Activated CD4-positive, alpha-beta T cell treated with anti-CD3 and anti-CD28 coated beads, Interleukin-2, amount 10 ng/mL, durations not matched to agents 24 days and 14 days (primary cell): ENCODE measurements around the gene CRLF2. TPM values are rescaled to one million over a fixed set of nuclear protein-coding genes. Genes with fewer than 3 reads are reported as not detected.
A peak's percentile ranks its signal among the peaks of the same experiment; 100 is the strongest.
"Not testable (repeated sequence)": the region's sequence is repeated elsewhere in the genome, so short reads cannot be mapped to it uniquely, and the experiment has no call there.

Experiments
- DNase-seq: peaks from one replicate; pipeline ENCODE4 v3.0.0; 2022
- H3K27ac Mint-ChIP-seq: one replicate; pipeline ENCODE4 v1.8.0; 2022; ENCODE audit warnings: mild to moderate bottlenecking, mixed read lengths
- H3K27me3 Mint-ChIP-seq: one replicate; pipeline ENCODE4 v1.8.0; 2022; ENCODE audit warnings: mixed read lengths
- H3K36me3 Mint-ChIP-seq: one replicate; pipeline ENCODE4 v1.8.0; 2022; ENCODE audit warnings: low read depth, mild to moderate bottlenecking, mixed read lengths
- H3K4me1 Mint-ChIP-seq: one replicate; pipeline ENCODE4 v1.8.0; 2021; ENCODE audit warnings: mixed read lengths
- H3K4me3 Mint-ChIP-seq: one replicate; pipeline ENCODE4 v1.8.0; 2022; ENCODE audit warnings: mild to moderate bottlenecking, moderate library complexity, mixed read lengths
- H3K9me3 Mint-ChIP-seq: one replicate; pipeline ENCODE4 v1.8.0; 2021; ENCODE audit warnings: mixed read lengths
- intact Hi-C: fragments of 100-400 bp; cut with micrococcal nuclease; formaldehyde crosslinking; loops from one replicate; pipeline ENCODE4 v1.15.1; 2023
- total RNA-seq: library from RNA; stranded (reverse); gene quantifications from 2 replicates; pipeline ENCODE4 v1.2.3, GENCODE V29; 2022

The CRLF2 gene
- 0.95 and 1.5 TPM in 2 replicates for total RNA-seq

GRCh38 chrX:1212532-1212931, at the start of gene CRLF2:
Gene CRLF2, minus strand, starts transcription at chrX:1212649. Its CDS starts 15 bp downstream, at chrX:1212634.
- Mint-ChIP-seq H3K27ac (peak within 1 kb of the TSS; percentile 83), H3K27me3 (peaks cover 12% of the 10 kb centered on the region)
- intact Hi-C loops = no loop called here

GRCh38 chrX:1261771-1262170, 49.3 kb upstream of the CRLF2 start:
- H3K9me3 Mint-ChIP-seq, H3K4me1 Mint-ChIP-seq, DNase-seq, intact Hi-C loops, H3K27me3 Mint-ChIP-seq, H3K27ac Mint-ChIP-seq, H3K36me3 Mint-ChIP-seq, H3K4me3 Mint-ChIP-seq: not testable (repeated sequence)

More at GRCh38 chrX:1212532-1212931, at the start of gene CRLF2:
- Mint-ChIP-seq H3K9me3 (peaks cover 13% of the 10 kb centered on the region), H3K36me3 (peaks cover 16% of the 10 kb centered on the region), H3K4me3 (peak within 1 kb of the TSS; percentile 79), H3K4me1 (peaks cover 36% of the 10 kb centered on the region)
- DNase-seq = peak; percentile 85

- DNase-seq = no peak
- H3K9me3 Mint-ChIP-seq = no peaks in the 10 kb centered on the region
- H3K36me3 Mint-ChIP-seq = no peaks in the 10 kb centered on the region
- no peak overlapping the region for H3K27ac Mint-ChIP-seq
- H3K27me3 Mint-ChIP-seq = no peaks in the 10 kb centered on the region
- no peaks in the 10 kb centered on the region for H3K4me1 Mint-ChIP-seq
- intact Hi-C loops = no loop called here
- H3K4me3 Mint-ChIP-seq = no peak overlapping the region
Observed at GRCh38 chrX:1261285-1261684, 48.8 kb upstream of the CRLF2 start.

GRCh38 chrX:1252861-1253260, 40.4 kb upstream of the CRLF2 start:
- Mint-ChIP-seq H3K9me3 (peaks cover 7% of the 10 kb centered on the region), H3K27ac (no peak overlapping the region), H3K27me3 (no peaks in the 10 kb centered on the region), H3K4me1 (peaks cover 18% of the 10 kb centered on the region), H3K36me3 (peaks cover 2% of the 10 kb centered on the region), H3K4me3 (no peak overlapping the region)
- DNase-seq = no peak
- intact Hi-C loops = no loop called here

- DNase-seq = peak; percentile 86
- peak overlapping the region; percentile 58 for H3K4me3 Mint-ChIP-seq
- intact Hi-C loops = loop anchor here (2.0 to 10.0 kb wide), 4 partner anchors 204 to 1356 kb away; partner anchors contain the start of genes AKAP17A, ASMTL and P2RY8
- peaks cover 2% of the 10 kb centered on the region for H3K36me3 Mint-ChIP-seq
- H3K4me1 Mint-ChIP-seq = peaks cover 23% of the 10 kb centered on the region
- H3K27me3 Mint-ChIP-seq = no peaks in the 10 kb centered on the region
- H3K9me3 Mint-ChIP-seq = peaks cover 7% of the 10 kb centered on the region
- peak overlapping the region; percentile 89 for H3K27ac Mint-ChIP-seq
Observed at GRCh38 chrX:1249101-1249887, 36.8 kb upstream of the CRLF2 start.

- peak; percentile 74 for DNase-seq
- Mint-ChIP-seq H3K4me1 (peaks cover 28% of the 10 kb centered on the region), H3K27me3 (no peaks in the 10 kb centered on the region), H3K27ac (no peak overlapping the region), H3K36me3 (peaks cover under 1% of the 10 kb centered on the region), H3K4me3 (peak overlapping the region; percentile 21), H3K9me3 (peaks cover 1% of the 10 kb centered on the region)
- intact Hi-C loops = loop anchor here (2.0 to 10.0 kb wide), 4 partner anchors 204 to 1356 kb away; partner anchors contain the start of genes AKAP17A, ASMTL and P2RY8
Observed at GRCh38 chrX:1248331-1249061, 36.0 kb upstream of the CRLF2 start.

GRCh38 chrX:1246816-1247215, 34.4 kb upstream of the CRLF2 start:
- Mint-ChIP-seq H3K27ac (peak overlapping the region; percentile 71), H3K27me3 (no peaks in the 10 kb centered on the region), H3K9me3 (no peaks in the 10 kb centered on the region), H3K4me3 (peak overlapping the region; percentile 49), H3K36me3 (no peaks in the 10 kb centered on the region), H3K4me1 (peaks cover 32% of the 10 kb centered on the region)
- intact Hi-C loops = loop anchor here (1.0 to 10.0 kb wide), 6 partner anchors 39 to 1358 kb away; partner anchors contain the start of genes AKAP17A, P2RY8 and SLC25A6
- peak; percentile 96 for DNase-seq

GRCh38 chrX:1244164-1245076, 32.0 kb upstream of the CRLF2 start:
- peak; percentile 69 for DNase-seq
- H3K9me3 Mint-ChIP-seq = peaks cover 4% of the 10 kb centered on the region
- peak overlapping the region; percentile 44 for H3K4me3 Mint-ChIP-seq
- peaks cover 2% of the 10 kb centered on the region for H3K36me3 Mint-ChIP-seq
- H3K27me3 Mint-ChIP-seq = no peaks in the 10 kb centered on the region
- peaks cover 25% of the 10 kb centered on the region for H3K4me1 Mint-ChIP-seq
- intact Hi-C loops = loop anchor here (5.0 to 10.0 kb wide), 3 partner anchors 293 to 1360 kb away; partner anchors contain the start of genes AKAP17A and P2RY8
- peak overlapping the region; percentile 35 for H3K27ac Mint-ChIP-seq

- peak overlapping the region; percentile 62 for H3K4me3 Mint-ChIP-seq
Observed at GRCh38 chrX:1242891-1243402, 30.5 kb upstream of the CRLF2 start.

GRCh38 chrX:1240551-1240950, 28.1 kb upstream of the CRLF2 start:
- H3K36me3 Mint-ChIP-seq, H3K9me3 Mint-ChIP-seq, H3K4me3 Mint-ChIP-seq, DNase-seq, H3K27ac Mint-ChIP-seq, H3K27me3 Mint-ChIP-seq: not testable (repeated sequence)
- peaks cover 12% of the 10 kb centered on the region for H3K4me1 Mint-ChIP-seq
- intact Hi-C loops = loop anchor here (10.0 kb wide), 1 partner anchor 1364 kb away; no protein-coding TSS in a partner anchor

More at GRCh38 chrX:1242891-1243402, 30.5 kb upstream of the CRLF2 start:
- peaks cover 2% of the 10 kb centered on the region for H3K36me3 Mint-ChIP-seq
- peaks cover 4% of the 10 kb centered on the region for H3K9me3 Mint-ChIP-seq
- intact Hi-C loops = loop anchor here (10.0 kb wide), 1 partner anchor 1362 kb away; no protein-coding TSS in a partner anchor
- no peaks in the 10 kb centered on the region for H3K27me3 Mint-ChIP-seq
- peak; percentile 81 for DNase-seq
- peaks cover 16% of the 10 kb centered on the region for H3K4me1 Mint-ChIP-seq
- peak overlapping the region; percentile 86 for H3K27ac Mint-ChIP-seq

GRCh38 chrX:1239681-1240142, 27.3 kb upstream of the CRLF2 start:
- peak; percentile 57 for DNase-seq
- Mint-ChIP-seq H3K27me3 (no peaks in the 10 kb centered on the region), H3K4me1 (peaks cover 12% of the 10 kb centered on the region), H3K9me3 (peaks cover 4% of the 10 kb centered on the region), H3K27ac (no peak overlapping the region), H3K36me3 (peaks cover 2% of the 10 kb centered on the region), H3K4me3 (no peak overlapping the region)
- intact Hi-C loops = loop anchor here (10.0 kb wide), 1 partner anchor 1365 kb away; no protein-coding TSS in a partner anchor

GRCh38 chrX:1231850-1232465, 19.5 kb upstream of the CRLF2 start:
- Mint-ChIP-seq H3K4me3 (no peak overlapping the region), H3K4me1 (no peaks in the 10 kb centered on the region), H3K27me3 (peaks cover 6% of the 10 kb centered on the region), H3K27ac (no peak overlapping the region), H3K9me3 (peaks cover 6% of the 10 kb centered on the region), H3K36me3 (peaks cover 3% of the 10 kb centered on the region)
- peak; percentile 66 for DNase-seq
- intact Hi-C loops = no loop called here
